Stromal cell of bone marrow (primary cell): ENCODE data around the gene ZNF335.
A peak's percentile ranks its signal among the peaks of the same experiment; 100 is the strongest.
"Not testable (repeated sequence)": the region's sequence is repeated elsewhere in the genome, so short reads cannot be mapped to it uniquely, and the experiment has no call there.

Experiments used
- DNase-seq: peaks from one replicate; pipeline ENCODE4 v3.0.0-alpha.2; 2012; ENCODE audit warnings: low read depth

Gene ZNF335

GRCh38 chr20:45934046-45934585 lies 37.9 kb downstream of the ZNF335 start:
- DNase-seq = no peak

GRCh38 chr20:45933266-45934045 lies 38.5 kb downstream of the ZNF335 start:
- peak; percentile 55 for DNase-seq

GRCh38 chr20:45931680-45932079 lies 40.3 kb downstream of the ZNF335 start:
- not testable (repeated sequence) for DNase-seq

GRCh38 chr20:45927071-45927878 lies 44.7 kb downstream of the ZNF335 start:
- DNase-seq = no peak

GRCh38 chr20:45926731-45927070 lies 45.3 kb downstream of the ZNF335 start:
- no peak for DNase-seq

GRCh38 chr20:45925821-45926506 lies 46.0 kb downstream of the ZNF335 start:
- no peak for DNase-seq

- peak; percentile 41 for DNase-seq
These were observed 47.4 kb downstream of the ZNF335 start for GRCh38 chr20:45924391-45925261.

- DNase-seq = no peak
These were observed 50.4 kb downstream of the ZNF335 start for GRCh38 chr20:45921337-45922189.

GRCh38 chr20:45920462-45921336 lies 51.3 kb downstream of the ZNF335 start:
- DNase-seq = no peak

- DNase-seq = peak; percentile 65
These were observed 52.2 kb downstream of the ZNF335 start for GRCh38 chr20:45919542-45920399.

GRCh38 chr20:45918779-45919537 lies 53.0 kb downstream of the ZNF335 start:
- DNase-seq = no peak

GRCh38 chr20:45918182-45918737 lies 53.7 kb downstream of the ZNF335 start:
- no peak for DNase-seq

GRCh38 chr20:45917790-45918141 lies 54.2 kb downstream of the ZNF335 start:
- peak; percentile 42 for DNase-seq

- DNase-seq = no peak
These were observed 58.9 kb downstream of the ZNF335 start for GRCh38 chr20:45913116-45913515.

GRCh38 chr20:45912344-45912682 lies 59.7 kb downstream of the ZNF335 start:
- no peak for DNase-seq

GRCh38 chr20:45911486-45912343 lies 60.3 kb downstream of the ZNF335 start, which contains the start of gene PLTP:
TSS of gene PLTP (minus strand) at chr20:45912155. CDS start at chr20:45911452, 703 bp downstream.
- DNase-seq = no peak
